ENCODE data around the gene CDS2. TPM values are rescaled to one million over a fixed set of nuclear protein-coding genes. Genes with fewer than 3 reads are reported as not detected.

CDS2 gene
- total RNA-seq, 1 donor from 2014 or later, result 44.9 TPM

- Mint-ChIP-seq H3K4me1 (peaks cover 2% of the 10 kb centered on the region), H3K27me3 (ENCODE audit: low read depth) (no peaks in the 10 kb centered on the region), H3K36me3 (no peaks in the 10 kb centered on the region), H3K4me3 (no peak overlapping the region), H3K9me3 (peaks cover 4% of the 10 kb centered on the region), H3K27ac (no peak overlapping the region)
- DNase-seq (ENCODE audit: low spot score in 2 of 2, unreplicated experiment in 2 of 2), result no peak
- TF ChIP-seq CTCF (IDR thresholded peaks at IDR 0.05; ENCODE audit: unreplicated experiment), result peak; percentile 42
Measured at GRCh38 chr20:5164645-5165625, 38.1 kb downstream of the CDS2 start.

- no peak for TF ChIP-seq CTCF (IDR thresholded peaks at IDR 0.05; ENCODE audit: unreplicated experiment)
- Mint-ChIP-seq H3K4me1 (peaks cover 7% of the 10 kb centered on the region), H3K27me3 (ENCODE audit: low read depth) (no peaks in the 10 kb centered on the region), H3K27ac (no peak overlapping the region), H3K36me3 (no peaks in the 10 kb centered on the region), H3K9me3 (no peaks in the 10 kb centered on the region), H3K4me3 (no peak overlapping the region)
- no peak for DNase-seq (ENCODE audit: low spot score in 2 of 2, unreplicated experiment in 2 of 2)
Measured at GRCh38 chr20:5168651-5169396, 42.0 kb downstream of the CDS2 start.

- no peak for TF ChIP-seq CTCF (IDR thresholded peaks at IDR 0.05; ENCODE audit: unreplicated experiment)
- no peaks in the 10 kb centered on the region for H3K27me3 Mint-ChIP-seq (ENCODE audit: low read depth)
- H3K27ac Mint-ChIP-seq, result no peak overlapping the region
- no peak for DNase-seq (ENCODE audit: low spot score in 2 of 2, unreplicated experiment in 2 of 2)
- H3K36me3 Mint-ChIP-seq, result no peaks in the 10 kb centered on the region
- no peaks in the 10 kb centered on the region for H3K9me3 Mint-ChIP-seq
- no peak overlapping the region for H3K4me3 Mint-ChIP-seq
- H3K4me1 Mint-ChIP-seq, result peaks cover 7% of the 10 kb centered on the region
Measured at GRCh38 chr20:5170341-5170740, 43.5 kb downstream of the CDS2 start.

GRCh38 chr20:5171064-5171789 is 44.4 kb downstream of the CDS2 start:
- DNase-seq (ENCODE audit: low spot score in 2 of 2, unreplicated experiment in 2 of 2), result no peak
- H3K27ac Mint-ChIP-seq, result no peak overlapping the region
- peaks cover 7% of the 10 kb centered on the region for H3K4me1 Mint-ChIP-seq
- H3K36me3 Mint-ChIP-seq, result peaks cover under 1% of the 10 kb centered on the region
- H3K27me3 Mint-ChIP-seq (ENCODE audit: low read depth), result no peaks in the 10 kb centered on the region
- H3K9me3 Mint-ChIP-seq, result no peaks in the 10 kb centered on the region
- no peak for TF ChIP-seq CTCF (IDR thresholded peaks at IDR 0.05; ENCODE audit: unreplicated experiment)
- no peak overlapping the region for H3K4me3 Mint-ChIP-seq

GRCh38 chr20:5171790-5172164 is 45.0 kb downstream of the CDS2 start:
- Mint-ChIP-seq H3K27ac (no peak overlapping the region), H3K27me3 (ENCODE audit: low read depth) (no peaks in the 10 kb centered on the region), H3K4me3 (no peak overlapping the region), H3K4me1 (peaks cover 7% of the 10 kb centered on the region), H3K36me3 (peaks cover 6% of the 10 kb centered on the region), H3K9me3 (no peaks in the 10 kb centered on the region)
- no peak for DNase-seq (ENCODE audit: low spot score in 2 of 2, unreplicated experiment in 2 of 2)
- no peak for TF ChIP-seq CTCF (IDR thresholded peaks at IDR 0.05; ENCODE audit: unreplicated experiment)
